NCI-H146 treated with DMSO at 0.1 percent for 48 hours (cell line): ENCODE measurements around the gene STEAP1B.
"Not testable (repeated sequence)": the region's sequence is repeated elsewhere in the genome, so short reads cannot be mapped to it uniquely, and the experiment has no call there.

Experiments
- DNase-seq: peaks from one replicate; lab custom pipeline; 2025; ENCODE audit not compliant: unreplicated experiment; lab: John Stamatoyannopoulos, UW

The STEAP1B gene

GRCh38 chr7:22433165-22433700, 66.8 kb downstream of the STEAP1B start:
- DNase-seq: not testable (repeated sequence)

- DNase-seq: no peak
Observed at GRCh38 chr7:22432203-22432718, 67.7 kb downstream of the STEAP1B start.

DNA sequence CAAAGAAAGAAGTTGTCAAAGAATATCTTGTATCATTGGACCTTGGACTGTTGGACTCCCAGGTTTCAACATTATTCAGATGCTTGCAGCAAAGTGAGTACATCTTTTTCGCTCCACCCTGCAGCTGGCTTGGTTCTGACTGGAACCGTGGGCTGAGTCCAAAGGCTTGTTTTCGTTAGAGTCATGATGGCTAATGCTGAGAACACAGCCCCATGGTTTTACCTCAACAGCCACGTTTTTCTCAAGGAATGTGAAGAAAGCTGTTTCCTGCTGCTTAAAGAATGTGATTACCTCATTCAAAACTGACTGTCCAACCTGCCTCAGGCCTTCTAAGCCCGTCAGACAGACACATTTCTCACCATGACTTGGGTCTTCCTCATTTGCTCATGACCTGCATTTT, 69.5 kb downstream of the STEAP1B start:
- no peak for DNase-seq

GRCh38 chr7:22429386-22429785, 70.6 kb downstream of the STEAP1B start:
- no peak for DNase-seq

- no peak for DNase-seq
Observed at GRCh38 chr7:22427855-22428254, 72.1 kb downstream of the STEAP1B start.

DNA sequence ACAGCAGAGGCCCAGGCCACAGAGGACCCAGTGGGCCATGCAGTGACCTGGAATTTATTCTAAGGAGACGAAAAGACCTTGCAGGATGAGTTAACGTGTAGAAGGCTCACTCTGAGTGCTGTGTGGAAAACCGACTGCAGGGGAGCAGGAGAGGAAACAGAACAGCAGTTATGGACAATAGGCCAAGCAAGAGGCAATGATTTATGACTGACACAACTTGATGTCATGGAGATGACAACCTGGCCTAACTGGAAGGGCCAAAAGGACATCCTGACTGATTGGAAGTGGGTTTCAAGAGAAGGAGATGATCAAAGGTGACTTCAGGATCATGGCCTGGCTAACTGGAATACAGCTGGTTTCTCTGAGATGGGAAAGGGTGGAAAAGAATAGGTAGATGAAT, 72.9 kb downstream of the STEAP1B start:
- DNase-seq: no peak

DNA sequence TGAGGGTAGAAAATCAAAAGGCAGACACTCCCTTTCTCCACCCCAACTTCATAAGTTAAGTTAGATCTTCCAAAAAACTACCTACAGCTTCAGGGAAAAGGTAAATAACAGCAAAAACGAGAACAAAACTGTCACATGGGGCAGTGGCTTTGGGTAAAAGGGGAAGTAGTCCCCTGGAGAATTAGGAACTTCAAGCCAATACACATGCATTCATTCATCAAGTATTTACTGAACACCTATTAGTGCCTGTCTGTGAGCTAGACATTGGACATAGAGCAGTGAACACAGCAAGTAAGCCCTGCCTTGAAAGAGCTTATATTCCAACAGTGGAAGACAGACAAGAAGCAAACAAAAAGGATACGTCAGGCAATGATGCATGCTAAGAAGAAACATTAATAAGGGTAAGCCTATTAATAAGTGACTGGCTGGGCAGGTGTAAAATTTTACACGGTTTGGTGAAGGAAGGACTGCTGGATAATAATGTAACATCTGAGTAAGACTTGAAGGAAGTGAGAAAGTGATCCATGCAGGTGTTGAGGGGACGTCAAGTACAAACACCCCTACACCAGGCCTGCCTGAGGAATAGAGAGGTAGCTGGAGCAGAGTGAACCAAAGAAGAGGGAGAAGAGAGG, 73.4 kb downstream of the STEAP1B start:
- DNase-seq: no peak

GRCh38 chr7:22425361-22425760, 74.6 kb downstream of the STEAP1B start:
- no peak for DNase-seq

DNA sequence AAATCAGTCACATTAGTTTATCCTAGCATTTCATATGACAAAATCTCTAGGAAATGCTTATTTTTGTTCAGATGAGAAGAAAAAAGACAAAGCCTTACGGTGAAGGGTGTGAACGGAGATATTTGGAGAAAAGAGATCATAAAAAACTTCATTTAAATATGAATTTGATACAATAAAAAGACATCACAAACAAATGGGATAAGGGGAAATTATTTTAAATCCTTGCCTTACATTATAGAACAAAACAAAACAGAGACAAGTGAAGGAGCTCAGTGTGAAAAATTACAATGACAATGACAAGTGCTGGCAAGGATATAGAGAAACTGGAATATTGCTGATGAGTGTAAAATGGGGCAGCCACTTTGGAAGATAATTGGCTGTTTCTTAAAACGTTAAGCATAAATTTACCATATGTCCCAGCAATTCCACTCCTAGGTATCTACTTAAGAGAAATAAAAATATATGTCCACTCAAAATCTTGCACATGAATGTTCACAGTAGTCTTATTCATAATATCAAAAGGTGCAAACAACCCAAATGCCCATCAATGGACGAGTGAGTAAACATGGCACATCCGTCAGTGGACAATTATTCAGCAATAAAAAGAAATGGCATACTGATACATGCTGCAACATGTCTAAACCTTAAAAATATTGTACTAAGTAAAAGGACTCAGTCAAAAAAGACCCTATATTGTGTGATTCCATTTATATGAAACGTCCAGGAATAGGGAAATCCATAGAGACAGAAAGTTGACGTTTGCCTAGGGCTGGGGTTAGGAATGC, 77.0 kb downstream of the STEAP1B start:
- no peak for DNase-seq

DNA sequence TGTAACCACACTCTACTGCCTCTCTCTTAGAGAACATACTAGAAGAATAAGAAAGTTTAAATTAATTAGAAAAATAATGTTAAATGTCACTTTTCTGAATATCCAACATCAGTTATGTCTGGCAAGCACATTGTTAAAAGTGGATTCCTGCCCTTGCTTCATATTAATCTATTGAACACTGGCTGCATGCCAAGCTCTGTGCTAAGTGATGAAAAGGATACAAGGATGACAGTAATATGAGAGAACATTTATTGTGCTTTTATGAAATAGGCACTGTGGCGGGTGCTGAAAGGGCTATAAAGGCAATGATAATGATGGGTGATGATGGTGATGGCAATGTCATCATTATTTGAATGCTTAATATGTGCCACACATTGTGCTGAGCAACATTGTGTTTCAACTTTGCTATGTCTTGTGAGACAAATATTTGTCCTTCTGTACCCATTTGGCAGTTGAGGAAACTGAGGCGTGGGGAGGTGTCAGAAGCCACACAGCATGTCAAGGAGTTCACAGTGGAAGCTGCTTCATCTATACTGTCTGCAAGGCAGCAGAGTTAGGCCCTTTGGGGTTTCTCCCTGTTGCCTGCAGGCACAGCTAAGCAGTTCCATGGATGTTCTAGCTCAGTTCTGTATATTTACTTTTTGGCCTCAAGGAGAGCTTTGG, 78.9 kb downstream of the STEAP1B start:
- peak; percentile 1 for DNase-seq

GRCh38 chr7:22420008-22420407, 80.0 kb downstream of the STEAP1B start:
- DNase-seq: no peak

DNA sequence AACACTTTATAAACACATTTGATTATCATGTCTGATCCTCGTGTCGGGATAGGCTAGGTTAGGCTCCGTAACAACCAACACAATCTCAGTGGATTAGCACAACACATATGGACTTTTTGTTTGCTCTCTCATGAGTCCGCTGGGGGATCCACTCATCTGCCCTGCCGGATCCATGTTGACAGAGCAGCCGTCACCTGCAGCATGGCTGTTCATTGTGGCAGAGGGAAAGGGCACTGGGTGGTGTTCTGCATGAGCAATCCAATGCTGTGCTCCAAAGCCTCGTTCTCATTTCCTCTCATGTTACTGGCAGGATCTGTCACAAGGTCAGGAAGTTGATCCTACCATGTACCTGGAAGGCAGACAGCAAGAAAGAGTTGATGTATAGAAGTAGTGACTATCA, 80.5 kb downstream of the STEAP1B start:
- peak; percentile 1 for DNase-seq

DNA sequence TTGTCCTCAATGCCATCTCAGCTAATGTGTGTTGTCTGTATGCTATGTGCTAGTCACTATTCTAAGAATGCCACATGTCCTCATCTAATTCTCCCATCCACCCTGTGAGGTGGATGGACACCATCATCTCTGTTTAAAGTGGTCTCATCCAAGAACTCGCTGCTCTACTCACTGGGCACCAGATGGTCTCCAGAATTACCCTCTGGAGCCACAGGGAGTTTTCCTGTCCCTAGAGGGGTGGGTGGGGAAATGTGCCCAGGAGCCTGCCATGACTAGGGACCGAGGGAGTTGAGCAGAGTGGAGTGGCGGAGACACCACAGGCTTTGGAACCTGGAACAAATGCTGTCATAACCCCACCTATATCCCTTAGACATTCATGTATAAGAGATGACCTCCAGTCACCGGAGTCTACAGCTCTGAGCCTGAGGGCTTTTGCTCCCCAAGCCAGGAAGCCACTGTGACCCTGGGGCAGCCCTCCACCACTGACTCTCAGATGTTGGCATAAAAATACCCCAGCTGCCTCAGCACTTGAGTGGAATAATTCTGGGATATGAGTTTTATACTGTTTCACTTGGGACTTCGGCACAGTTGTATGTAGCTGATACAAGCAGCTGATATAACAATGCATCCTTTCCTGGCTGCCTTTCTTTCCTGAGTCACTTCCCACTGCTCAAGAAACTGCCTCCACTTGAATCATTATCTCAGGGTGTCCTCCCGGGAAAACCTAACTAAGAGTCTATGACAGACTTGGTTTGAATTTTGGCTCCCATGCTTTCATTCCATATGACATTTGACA, 81.5 kb downstream of the STEAP1B start:
- DNase-seq: no peak

DNA sequence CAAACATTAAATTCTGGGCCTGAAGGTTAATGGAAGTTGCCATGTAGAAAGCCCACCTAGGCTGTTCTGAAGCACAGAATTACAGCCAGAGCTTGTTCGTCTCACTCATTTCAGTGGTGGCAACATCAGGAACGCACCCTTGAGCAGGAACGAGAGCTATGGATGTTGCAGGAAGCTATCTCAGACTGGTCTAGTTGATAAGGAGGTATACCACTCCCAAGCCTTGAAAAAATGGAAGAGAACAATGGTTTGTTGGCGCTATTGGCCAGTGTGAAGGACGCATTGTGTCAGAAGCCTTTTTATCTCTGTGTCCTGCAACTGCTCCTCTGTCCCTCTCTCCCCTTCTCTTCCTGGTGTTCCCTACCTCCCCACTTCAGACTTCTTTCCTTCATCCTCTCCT, 82.1 kb downstream of the STEAP1B start:
- no peak for DNase-seq

DNA sequence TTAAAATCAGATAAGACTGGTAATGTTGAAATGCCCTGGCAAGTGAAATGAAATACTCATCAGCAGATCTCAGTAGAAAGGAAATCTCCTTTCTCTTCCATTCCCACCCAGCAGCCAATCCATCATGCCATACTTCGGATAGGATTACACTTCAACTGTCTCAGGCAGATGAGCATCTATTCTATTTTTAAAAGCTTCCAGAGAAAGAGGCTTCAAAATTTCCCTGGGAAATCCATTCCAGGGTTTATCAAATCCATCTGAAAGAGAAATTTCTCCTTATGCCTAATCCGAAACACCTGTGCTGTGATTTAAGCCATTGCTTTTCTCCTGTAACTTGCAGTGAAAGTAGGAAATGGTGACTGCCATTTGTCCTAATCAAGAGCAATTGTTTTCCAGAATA, 82.6 kb downstream of the STEAP1B start:
- no peak for DNase-seq

DNA sequence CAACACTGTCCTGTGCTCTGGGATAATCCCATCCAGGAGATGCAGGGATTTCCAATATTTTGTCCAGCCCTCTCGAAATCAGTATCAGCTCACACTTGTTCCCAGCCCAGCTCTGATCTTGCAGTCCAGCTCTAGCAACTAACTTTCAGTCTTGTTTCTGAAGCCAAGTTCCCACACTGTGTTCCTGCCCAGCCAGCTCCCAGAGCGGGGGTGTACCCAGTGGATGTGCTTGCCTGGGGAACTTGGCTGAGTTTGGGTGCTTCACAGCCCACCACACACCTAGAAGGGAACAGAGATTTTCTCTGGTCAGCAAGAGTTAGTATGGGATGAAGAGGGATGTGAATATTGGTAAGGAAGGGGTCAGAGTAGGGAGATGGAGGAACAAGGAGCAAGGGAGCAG, 85.6 kb downstream of the STEAP1B start:
- DNase-seq: no peak

GRCh38 chr7:22413211-22413610, 86.8 kb downstream of the STEAP1B start:
- no peak for DNase-seq

- peak; percentile 2 for DNase-seq
Observed at GRCh38 chr7:22411977-22412693, 87.9 kb downstream of the STEAP1B start.

- DNase-seq: no peak
Observed at GRCh38 chr7:22406715-22407114, 93.3 kb downstream of the STEAP1B start.

DNA sequence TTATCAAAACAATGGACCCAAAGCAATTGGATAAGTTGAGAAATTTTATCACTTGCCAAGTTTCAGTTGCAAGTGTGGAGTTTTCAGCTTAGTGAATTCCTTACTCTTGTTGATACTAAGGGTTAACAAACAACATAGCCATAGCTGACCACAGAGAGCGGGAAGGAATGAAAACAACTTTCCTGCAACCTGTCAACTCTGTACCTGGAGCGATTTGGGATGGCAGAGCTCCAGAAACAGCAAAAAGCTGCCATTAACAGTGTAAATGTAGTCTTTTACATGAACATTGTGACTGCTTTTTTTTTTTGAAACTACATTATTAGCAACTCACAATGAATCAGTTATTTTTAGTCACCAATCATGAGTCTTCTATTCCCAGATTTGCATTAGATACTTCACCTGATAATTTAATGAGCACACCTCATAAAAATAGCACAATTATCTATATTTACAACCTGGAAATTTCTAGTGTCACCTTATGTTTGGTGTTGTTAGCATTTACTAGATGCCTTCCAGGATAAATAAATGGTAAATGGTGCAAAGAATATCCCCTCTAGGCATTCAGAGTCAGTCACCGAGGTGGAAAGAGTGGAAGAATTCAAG, 95.5 kb downstream of the STEAP1B start:
- no peak for DNase-seq
